Measurements from ENCODE around the gene XPO6. TPM values are rescaled to one million over a fixed set of nuclear protein-coding genes. Genes with fewer than 3 reads are reported as not detected.

XPO6 gene
- total and polyA plus RNA-seq, 12 donors = 61.1 to 194 (median 95.8) TPM

DNA sequence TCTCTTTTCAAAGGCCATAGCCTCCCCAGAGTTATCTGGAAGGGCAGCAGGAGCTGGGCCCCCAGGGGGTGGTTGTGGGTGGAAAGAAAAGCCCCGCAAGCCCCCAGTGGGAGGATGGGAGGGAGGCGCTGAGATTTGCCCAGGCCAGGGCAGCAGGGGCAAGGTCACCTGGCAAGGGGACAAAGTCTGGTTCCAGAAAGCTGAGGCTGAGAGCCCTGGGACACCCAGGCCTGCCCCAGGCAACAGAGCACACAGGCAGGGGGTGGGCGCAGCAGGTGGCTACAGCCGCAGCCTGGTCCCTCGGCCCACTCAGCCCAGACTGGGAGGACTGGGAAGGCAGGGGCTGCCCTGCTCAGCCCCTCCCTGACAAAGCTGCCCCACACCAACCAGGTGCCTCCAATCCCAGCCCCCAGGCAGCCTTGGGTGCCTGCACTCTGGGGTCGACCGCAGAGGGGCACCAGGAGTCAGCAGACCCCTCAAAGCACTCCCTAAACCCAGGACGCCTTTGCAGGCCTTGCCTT lies 124.6 kb downstream of the XPO6 start:
- Histone ChIP-seq H3K27ac (no peak overlapping the region), H3K4me3 (no peak overlapping the region), H3K9me3 (replicated peaks in 1 of 3) (no peaks in the 10 kb centered on the region), H3K4me1 (replicated peaks in 1 of 2) (no peaks in the 10 kb centered on the region), H3K27me3 (no peaks in the 10 kb centered on the region), H3K36me3 (replicated peaks in 1 of 2) (no peaks in the 10 kb centered on the region)
- intact Hi-C loops (cut with DNase I) = no loop called here
- TF ChIP-seq, protein P1, sequence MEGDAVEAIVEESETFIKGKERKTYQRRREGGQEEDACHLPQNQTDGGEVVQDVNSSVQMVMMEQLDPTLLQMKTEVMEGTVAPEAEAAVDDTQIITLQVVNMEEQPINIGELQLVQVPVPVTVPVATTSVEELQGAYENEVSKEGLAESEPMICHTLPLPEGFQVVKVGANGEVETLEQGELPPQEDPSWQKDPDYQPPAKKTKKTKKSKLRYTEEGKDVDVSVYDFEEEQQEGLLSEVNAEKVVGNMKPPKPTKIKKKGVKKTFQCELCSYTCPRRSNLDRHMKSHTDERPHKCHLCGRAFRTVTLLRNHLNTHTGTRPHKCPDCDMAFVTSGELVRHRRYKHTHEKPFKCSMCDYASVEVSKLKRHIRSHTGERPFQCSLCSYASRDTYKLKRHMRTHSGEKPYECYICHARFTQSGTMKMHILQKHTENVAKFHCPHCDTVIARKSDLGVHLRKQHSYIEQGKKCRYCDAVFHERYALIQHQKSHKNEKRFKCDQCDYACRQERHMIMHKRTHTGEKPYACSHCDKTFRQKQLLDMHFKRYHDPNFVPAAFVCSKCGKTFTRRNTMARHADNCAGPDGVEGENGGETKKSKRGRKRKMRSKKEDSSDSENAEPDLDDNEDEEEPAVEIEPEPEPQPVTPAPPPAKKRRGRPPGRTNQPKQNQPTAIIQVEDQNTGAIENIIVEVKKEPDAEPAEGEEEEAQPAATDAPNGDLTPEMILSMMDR (IDR thresholded peaks at IDR 0.05) = no peak
- no peak for TF ChIP-seq POLR2A (IDR thresholded peaks at IDR 0.05)
- WGBS, 4 donors = 56 to 74% (median 68%) methylated on average over 3 to 8 of the region's 8 CpGs
- DNase-seq = no peak

- Histone ChIP-seq H3K9me3 (replicated peaks in 1 of 3) (no peaks in the 10 kb centered on the region), H3K27me3 (no peaks in the 10 kb centered on the region), H3K4me3 (no peak overlapping the region), H3K27ac (no peak overlapping the region), H3K36me3 (replicated peaks in 1 of 2) (no peaks in the 10 kb centered on the region), H3K4me1 (replicated peaks in 1 of 2) (no peaks in the 10 kb centered on the region)
- 82 to 89% (median 86%) methylated on average over 11 to 21 of the region's 21 CpGs for WGBS, 4 donors
- DNase-seq = no peak
- intact Hi-C loops (cut with DNase I) = no loop called here
- no peak for TF ChIP-seq POLR2A (IDR thresholded peaks at IDR 0.05)
- TF ChIP-seq, protein P1 (IDR thresholded peaks at IDR 0.05) = no peak
These were observed 125.3 kb downstream of the XPO6 start for GRCh38 chr16:28086186-28087139.

DNA sequence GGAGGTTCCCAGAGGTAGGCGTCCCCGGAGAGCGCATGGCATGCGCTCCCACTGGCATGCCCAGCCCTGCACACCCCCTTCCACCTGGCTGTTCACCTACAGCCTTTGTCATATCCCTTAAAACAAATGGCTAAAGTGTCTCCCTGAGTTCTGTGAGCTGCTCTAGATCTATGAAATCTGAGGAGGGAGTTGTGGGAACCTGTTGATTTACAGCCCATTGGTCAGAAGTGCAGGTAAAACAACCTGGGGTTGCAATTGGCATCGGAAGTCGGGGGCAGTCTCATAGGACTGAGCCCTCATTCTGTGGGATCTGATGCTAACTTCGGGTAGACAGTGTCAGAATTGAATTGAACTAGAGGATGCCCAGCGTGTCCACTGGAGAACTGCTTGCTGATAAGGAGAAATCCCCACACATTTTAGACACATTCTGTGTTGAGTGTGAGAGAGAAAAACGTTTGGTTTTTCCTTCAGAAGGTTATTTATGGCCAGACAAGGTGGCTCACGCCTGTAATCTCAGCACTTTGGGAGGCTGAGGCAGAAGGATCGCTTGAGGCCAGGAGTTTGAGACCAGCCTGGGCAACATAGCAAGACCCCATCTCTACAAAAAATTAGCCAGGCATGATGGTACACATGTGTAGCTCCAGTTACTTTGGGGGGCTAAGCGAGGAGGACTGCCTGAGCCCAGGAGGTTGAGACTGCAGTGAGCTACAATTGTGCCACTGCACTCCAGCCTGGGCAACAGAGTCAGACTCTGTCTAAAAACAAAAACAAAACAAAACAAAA lies 126.2 kb downstream of the XPO6 start:
- no peak for DNase-seq
- H3K9me3 ChIP-seq (replicated peaks in 1 of 3) = no peaks in the 10 kb centered on the region
- intact Hi-C loops (cut with DNase I) = no loop called here
- H3K27me3 ChIP-seq = no peaks in the 10 kb centered on the region
- H3K27ac ChIP-seq = no peak overlapping the region
- no peaks in the 10 kb centered on the region for H3K36me3 ChIP-seq (replicated peaks in 1 of 2)
- 68 to 74% (median 72%) methylated on average over 10 to 12 of the region's 12 CpGs for WGBS, 4 donors
- H3K4me3 ChIP-seq = no peak overlapping the region
- no peak for TF ChIP-seq POLR2A (IDR thresholded peaks at IDR 0.05)
- TF ChIP-seq, protein P1 (IDR thresholded peaks at IDR 0.05) = no peak
- no peaks in the 10 kb centered on the region for H3K4me1 ChIP-seq (replicated peaks in 1 of 2)

DNA sequence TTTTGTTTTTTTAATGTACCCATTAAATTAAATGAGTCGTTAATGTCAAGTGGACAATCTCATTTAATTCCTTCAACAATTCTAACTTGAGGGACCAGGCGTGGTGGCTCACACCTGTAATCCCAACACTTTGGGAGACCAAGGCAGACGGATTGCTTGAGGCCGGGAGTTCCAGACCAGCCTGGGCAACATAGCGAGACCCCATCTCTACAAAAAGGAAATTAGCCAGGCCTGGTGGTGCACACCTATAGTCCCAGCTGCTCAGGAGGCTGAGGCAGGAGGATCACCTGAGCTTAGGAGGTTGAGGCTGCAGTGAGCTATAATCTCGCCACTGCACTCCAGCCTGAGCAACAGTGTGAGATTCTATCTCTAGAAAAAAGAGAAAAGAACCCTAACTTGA lies 127.6 kb downstream of the XPO6 start:
- H3K4me3 ChIP-seq = no peak overlapping the region
- H3K9me3 ChIP-seq (replicated peaks in 1 of 3) = no peaks in the 10 kb centered on the region
- no peaks in the 10 kb centered on the region for H3K4me1 ChIP-seq (replicated peaks in 1 of 2)
- DNase-seq = no peak
- H3K36me3 ChIP-seq (replicated peaks in 1 of 2) = no peaks in the 10 kb centered on the region
- WGBS, 4 donors = 88 to 97% (median 90%) methylated on average over 6 of the region's 6 CpGs
- TF ChIP-seq, protein P1 (IDR thresholded peaks at IDR 0.05) = no peak
- no peak for TF ChIP-seq POLR2A (IDR thresholded peaks at IDR 0.05)
- intact Hi-C loops (cut with DNase I) = no loop called here
- H3K27me3 ChIP-seq = no peaks in the 10 kb centered on the region
- H3K27ac ChIP-seq = no peak overlapping the region
